HG02938 (cell line): ENCODE results near the gene TCOF1.

ENCODE experiments used
- ATAC-seq: cut with Tn5 transposase; IDR thresholded peaks from one replicate; pipeline ENCODE4 v1.9.1; 2021; ENCODE audit warnings: mild to moderate bottlenecking, moderate library complexity; ENCODE audit not compliant: unreplicated experiment

The TCOF1 gene

GRCh38 chr5:150322202-150322601 lies 35.3 kb upstream of the TCOF1 start:
- no peak for ATAC-seq

GRCh38 chr5:150323092-150323491 lies 34.4 kb upstream of the TCOF1 start:
- ATAC-seq: no peak

GRCh38 chr5:150323819-150324218 lies 33.7 kb upstream of the TCOF1 start:
- ATAC-seq: no peak

- ATAC-seq: no peak
Observed at GRCh38 chr5:150325426-150325825, 32.1 kb upstream of the TCOF1 start.

- ATAC-seq: no peak
Observed at GRCh38 chr5:150326707-150327106, 30.8 kb upstream of the TCOF1 start.

GRCh38 chr5:150327139-150327538 lies 30.4 kb upstream of the TCOF1 start:
- ATAC-seq: no peak

- ATAC-seq: no peak
Observed at GRCh38 chr5:150328515-150328914, 29.0 kb upstream of the TCOF1 start.

GRCh38 chr5:150329038-150329437 lies 28.5 kb upstream of the TCOF1 start:
- no peak for ATAC-seq

- no peak for ATAC-seq
Observed at GRCh38 chr5:150329881-150330876, 27.3 kb upstream of the TCOF1 start.

GRCh38 chr5:150333400-150333799 lies 24.1 kb upstream of the TCOF1 start:
- no peak for ATAC-seq

GRCh38 chr5:150335778-150336177 lies 21.7 kb upstream of the TCOF1 start:
- no peak for ATAC-seq

GRCh38 chr5:150338546-150338945 lies 19.0 kb upstream of the TCOF1 start:
- no peak for ATAC-seq

- no peak for ATAC-seq
Observed at GRCh38 chr5:150339165-150339564, 18.3 kb upstream of the TCOF1 start.

GRCh38 chr5:150339841-150340240 lies 17.7 kb upstream of the TCOF1 start:
- ATAC-seq: no peak

- no peak for ATAC-seq
Observed at GRCh38 chr5:150340614-150341255, 16.8 kb upstream of the TCOF1 start.

GRCh38 chr5:150341331-150341730 lies 16.2 kb upstream of the TCOF1 start:
- ATAC-seq: no peak

GRCh38 chr5:150341989-150342388 lies 15.5 kb upstream of the TCOF1 start:
- ATAC-seq: no peak

GRCh38 chr5:150342583-150342982 lies 14.9 kb upstream of the TCOF1 start:
- no peak for ATAC-seq

- ATAC-seq: no peak
Observed at GRCh38 chr5:150343994-150344631, 13.4 kb upstream of the TCOF1 start.

- no peak for ATAC-seq
Observed at GRCh38 chr5:150345716-150346115, 11.8 kb upstream of the TCOF1 start.

GRCh38 chr5:150346592-150346991 lies 10.9 kb upstream of the TCOF1 start:
- no peak for ATAC-seq

GRCh38 chr5:150347003-150347402 lies 10.5 kb upstream of the TCOF1 start:
- ATAC-seq: no peak
